Heart left ventricle (tissue), 16 donors: ENCODE measurements around the gene PCSK1. TPM values are rescaled to one million over a fixed set of nuclear protein-coding genes. Genes with fewer than 3 reads are reported as not detected.

ENCODE experiments used
- ATAC-seq, 4 donors: fragments of 200-7000 bp; cut with Tn5 transposase; one replicate each; pipeline ENCODE4 v1.9.1; 2020 to 2022; ENCODE audit warnings: moderate library complexity in 4 of 4, mild to moderate bottlenecking in 3 of 4, moderate number of reproducible peaks in 1 of 4
- DNase-seq, 5 donors: peaks; one replicate each; pipeline ENCODE4 v3.0.0-alpha.2; 2020
- H3K27ac ChIP-seq, 12 donors: fragments of 200-600 bp; sonication (generic) in 4 of 12; one replicate each; pipeline versions ENCODE4 v1.5.0 to v1.8.0; 2016 to 2022; ENCODE audit warnings: mild to moderate bottlenecking in 2 of 12
- H3K27me3 ChIP-seq, 9 donors: fragments of 200-600 bp; sonication (generic) in 2 of 9; one replicate each; pipeline versions ENCODE4 v1.5.1 to v1.8.0; 2016 to 2022; ENCODE audit warnings: mild to moderate bottlenecking in 3 of 9
- H3K36me3 ChIP-seq, 9 donors: fragments of 200-600 bp; sonication (generic) in 2 of 9; one replicate each; pipeline versions ENCODE4 v1.5.0 to v1.8.0; 2018 to 2022; ENCODE audit warnings: mild to moderate bottlenecking in 2 of 9
- H3K4me1 ChIP-seq, 12 donors: fragments of 200-600 bp; sonication (generic) in 4 of 12; one replicate each; pipeline versions ENCODE4 v1.5.0 to v1.8.0; 2016 to 2022; ENCODE audit warnings: mild to moderate bottlenecking in 3 of 12
- H3K4me3 ChIP-seq, 12 donors: fragments of 200-600 bp; sonication (generic) in 4 of 12; one replicate each; pipeline versions ENCODE4 v1.5.0 to v1.8.0; 2017 to 2022; ENCODE audit warnings: mild to moderate bottlenecking in 9 of 12, moderate library complexity in 4 of 12
- H3K9me3 ChIP-seq, 12 donors: fragments of 200-600 bp; sonication (generic) in 4 of 12; one replicate each; pipeline versions ENCODE4 v1.5.0 to v1.8.0; 2016 to 2022; ENCODE audit warnings: mild to moderate bottlenecking in 1 of 12
- CTCF ChIP-seq, 12 donors: fragments of 200-600 bp; sonication (generic) in 4 of 12; IDR thresholded peaks; one replicate each; pipeline versions ENCODE4 v1.5.0 to v1.8.0; 2018 to 2022; ENCODE audit warnings: antibody characterized with exemption in 12 of 12, mild to moderate bottlenecking in 5 of 12
- POLR2A ChIP-seq, 2 donors: fragments of 450-650 bp; IDR thresholded peaks; one replicate each; pipeline ENCODE4 v1.6.1; 2017; ENCODE audit warnings: antibody characterized with exemption in 2 of 2, mild to moderate bottlenecking in 2 of 2, moderate library complexity in 2 of 2
- WGBS, 4 donors: extraction: QIAGEN DNeasy Blood & Tissue Kit in 2 of 4; methylation state at CpG; one replicate each; pipeline versions ENCODE4 v1.1.5 to v1.1.7; 2013 to 2018; 5-methylcytosine and 5-hydroxymethylcytosine counted together
- intact Hi-C, 10 donors: fragments of 100-400 bp; cut with DNase I; formaldehyde crosslinking; loops; one replicate each; pipeline versions ENCODE4 v1.11.1 to v1.14.2; 2022
- polyA plus RNA-seq, 2 donors: library from polyadenylated mRNA; stranded (reverse); fragments of 200-250 nt; gene quantifications; one replicate each; pipeline ENCODE4 v1.2.3, GENCODE V29; 2013
- total RNA-seq, 9 donors: library from RNA; depleted of rRNA in 2 of 9; stranded (reverse); fragments of >200 nt in 2 of 9; fragmentation: NEBNext Ultra II Directional in 3 of 9; extraction: Animal tissue kit (Norgen Biotek cat#: 25700) in 3 of 9; gene quantifications; one replicate each; pipeline versions ENCODE4 v1.1.0 to v1.2.4, GENCODE V29; 2016 to 2023
- donor health status: ischemic (EF 13 %, LVEDD 7.1; RV severe dilation, severe dysfunction).
- donor health status: healthy with polysubstance abuse.
- donor health status: DM: no; HTN: yes; CAD: no.
- donor health status: DM: no; HTN: no; CAD: no.
- donor health status: ischemic (EF 25% LVEDD 6.9; RV normal size, moderate dysfunction).
- donor health status: ischemic (EF 25% LVEDD 5.7; RV mildly dilated, moderate dysfunction).
- donor health status: healthy.
- donor health status: DM: yes; HTN: yes; CAD: no.
- donor health status: ischemic (EF 35%, LVEDD 5.7; RV mildly dilated, moderate dysfunction).
- donor health status: nonischemic (EF 11% LVEDD 7.7; RV severe dilation, severe dysfunction).
- donor health status: DM: yes; HTN: yes; CAD: no.
- donor health status: PGD.
- donor health status: ischemic (EF 29% LVEDD 5.4; RV normal size, mild dysfunction).
- donor health status: nonischemic (EF 23%, LVEDD 6.1; RV moderate dilation, normal function).

PCSK1 gene
- total and polyA plus RNA-seq, 11 donors: 0.04 to 0.81 (median 0.40) TPM; not detected in 3

- TF ChIP-seq POLR2A (IDR thresholded peaks at IDR 0.05) (no peak), CTCF (IDR thresholded peaks at IDR 0.05) (no peak)
- no peak overlapping the region for H3K4me3 ChIP-seq
- no peaks in the 10 kb centered on the region for H3K27me3 ChIP-seq
- intact Hi-C loops: no loop called here
- DNase-seq (no peak), ATAC-seq (no peak)
- H3K9me3 ChIP-seq: no peaks in the 10 kb centered on the region
- peaks cover 0 to 5% (median 0%) of the 10 kb centered on the region in 12 donors for H3K4me1 ChIP-seq
- H3K27ac ChIP-seq: no peak overlapping the region
- no peaks in the 10 kb centered on the region for H3K36me3 ChIP-seq
Observed at GRCh38 chr5:96377597-96377996, 55.5 kb downstream of the PCSK1 start.

- no peak for TF ChIP-seq POLR2A (IDR thresholded peaks at IDR 0.05)
- TF ChIP-seq CTCF (IDR thresholded peaks at IDR 0.05): no peak
- intact Hi-C loops: no loop called here
- 45 to 49% (median 47%) methylated on average over 2 of the region's 2 CpGs for WGBS, 4 donors
- ATAC-seq (no peak), DNase-seq (no peak)
- Histone ChIP-seq H3K9me3 (no peaks in the 10 kb centered on the region), H3K36me3 (no peaks in the 10 kb centered on the region), H3K27ac (no peak overlapping the region), H3K4me1 (peaks cover 0 to 5% (median 0%) of the 10 kb centered on the region in 12 donors), H3K4me3 (no peak overlapping the region), H3K27me3 (no peaks in the 10 kb centered on the region)
Observed at GRCh38 chr5:96377167-96377566, 55.9 kb downstream of the PCSK1 start.

- no peaks in the 10 kb centered on the region for H3K27me3 ChIP-seq
- TF ChIP-seq POLR2A (IDR thresholded peaks at IDR 0.05) (no peak), CTCF (IDR thresholded peaks at IDR 0.05) (no peak)
- DNase-seq (no peak), ATAC-seq (no peak)
- WGBS, 4 donors: 88 to 94% (median 89%) methylated on average over 5 of the region's 5 CpGs
- no peak overlapping the region for H3K27ac ChIP-seq
- no peak overlapping the region for H3K4me3 ChIP-seq
- no peaks in the 10 kb centered on the region for H3K4me1 ChIP-seq
- no peaks in the 10 kb centered on the region for H3K36me3 ChIP-seq
- intact Hi-C loops: no loop called here
- H3K9me3 ChIP-seq: no peaks in the 10 kb centered on the region
Observed at GRCh38 chr5:96374653-96375052, 58.4 kb downstream of the PCSK1 start.

- intact Hi-C loops: no loop called here
- Histone ChIP-seq H3K27ac (no peak overlapping the region), H3K27me3 (no peaks in the 10 kb centered on the region), H3K4me1 (no peaks in the 10 kb centered on the region), H3K4me3 (no peak overlapping the region), H3K9me3 (no peaks in the 10 kb centered on the region), H3K36me3 (no peaks in the 10 kb centered on the region)
- ATAC-seq (no peak), DNase-seq (no peak)
- 76 to 85% (median 79%) methylated on average over 4 of the region's 4 CpGs for WGBS, 4 donors
- TF ChIP-seq CTCF (IDR thresholded peaks at IDR 0.05): no peak
Observed at GRCh38 chr5:96373381-96373733, 59.7 kb downstream of the PCSK1 start.
